GM23338 (cell line): ENCODE data around the gene APRT. TPM values are rescaled to one million over a fixed set of nuclear protein-coding genes. Genes with fewer than 3 reads are reported as not detected.

ENCODE experiments used
- ATAC-seq: fragments of 200-7000 bp; cut with Tn5 transposase; 3 replicates; pipeline ENCODE4 v1.9.1; 2020
- DNase-seq: peaks from one replicate; pipeline ENCODE4 v3.0.0-alpha.2; 2015; ENCODE audit warnings: low spot score
- H2AFZ ChIP-seq: fragments of 200-600 bp; sonication (generic); 2 replicates; pipeline ENCODE4 v1.8.0; 2016; ENCODE audit warnings: antibody characterized with exemption, mild to moderate bottlenecking, moderate library complexity
- H3F3A ChIP-seq: fragments of 200-600 bp; sonication (generic); replicated peaks from 2 replicates; pipeline ENCODE4 v1.8.0; 2017; ENCODE audit warnings: antibody characterized with exemption, mixed run types, low read depth
- H3K27ac ChIP-seq: fragments of 200-600 bp; sonication (generic); 2 replicates; pipeline ENCODE4 v1.6.1; 2016; ENCODE audit warnings: low read depth
- H3K27me3 ChIP-seq: fragments of 200-600 bp; sonication (generic); 2 replicates; pipeline ENCODE4 v1.8.0; 2016; ENCODE audit warnings: mild to moderate bottlenecking, mixed run types, moderate library complexity; ENCODE audit not compliant: insufficient read depth
- H3K36me3 ChIP-seq: fragments of 200-600 bp; sonication (generic); 2 replicates; pipeline ENCODE4 v1.8.0; 2016; ENCODE audit warnings: mild to moderate bottlenecking; ENCODE audit not compliant: insufficient read depth
- H3K4me1 ChIP-seq: fragments of 200-600 bp; sonication (generic); 2 replicates; pipeline ENCODE4 v1.8.0; 2016; ENCODE audit warnings: mild to moderate bottlenecking, moderate library complexity; ENCODE audit not compliant: insufficient read depth
- H3K4me2 ChIP-seq: fragments of 200-600 bp; sonication (generic); 2 replicates; pipeline ENCODE4 v1.7.1; 2017; ENCODE audit warnings: mixed run types
- H3K4me3 ChIP-seq: fragments of 200-600 bp; sonication (generic); 2 replicates; pipeline ENCODE4 v1.6.1; 2016; ENCODE audit warnings: mixed run types
- H3K79me2 ChIP-seq: fragments of 200-600 bp; sonication (generic); replicated peaks from 2 replicates; pipeline ENCODE4 v1.8.0; 2017; ENCODE audit warnings: mild to moderate bottlenecking; ENCODE audit not compliant: insufficient read depth
- H3K9me2 ChIP-seq: fragments of 200-600 bp; sonication (generic); 2 replicates; pipeline ENCODE4 v1.8.0; 2017; ENCODE audit not compliant: insufficient read depth
- H4K20me1 ChIP-seq: fragments of 200-600 bp; sonication (generic); replicated peaks from 2 replicates; pipeline ENCODE4 v1.8.0; 2017; ENCODE audit warnings: mild to moderate bottlenecking; ENCODE audit not compliant: insufficient read depth
- H3K27ac Mint-ChIP-seq: 2 replicates; pipeline ENCODE4 v1.8.0; 2020; ENCODE audit warnings: inconsistent platforms, mild to moderate bottlenecking, moderate library complexity, mixed read lengths
- H3K27me3 Mint-ChIP-seq: 3 replicates; pipeline ENCODE4 v1.8.0; 2022; ENCODE audit warnings: low read depth, mild to moderate bottlenecking, moderate library complexity, mixed read lengths, inconsistent platforms; ENCODE audit not compliant: insufficient read depth, poor library complexity
- H3K36me3 Mint-ChIP-seq: 3 replicates; pipeline ENCODE4 v1.8.0; 2021; ENCODE audit warnings: low read depth, mild to moderate bottlenecking, inconsistent platforms, moderate library complexity, mixed read lengths
- H3K4me1 Mint-ChIP-seq: 3 replicates; pipeline ENCODE4 v1.8.0; 2020; ENCODE audit warnings: mild to moderate bottlenecking, inconsistent platforms, mixed read lengths
- H3K4me3 Mint-ChIP-seq: 3 replicates; pipeline ENCODE4 v1.8.0; 2021; ENCODE audit warnings: moderate library complexity, mild to moderate bottlenecking, inconsistent platforms, mixed read lengths
- H3K9me3 Mint-ChIP-seq: 3 replicates; pipeline ENCODE4 v1.8.0; 2020; ENCODE audit warnings: moderate library complexity, mild to moderate bottlenecking, inconsistent platforms, mixed read lengths
- CREB1 ChIP-seq: fragments of 250-450 bp; sonication (Bioruptor Pico); IDR thresholded peaks from 2 replicates; pipeline ENCODE4 v1.5.0; 2020; ENCODE audit warnings: low read depth, mild to moderate bottlenecking, moderate library complexity
- EZH2 ChIP-seq: fragments of 200-600 bp; sonication (generic); IDR thresholded peaks from one replicate; pipeline ENCODE4 v1.8.0; 2017; ENCODE audit warnings: antibody characterized with exemption, mild to moderate bottlenecking, low read depth; ENCODE audit not compliant: unreplicated experiment
- EZH2phosphoT487 ChIP-seq: fragments of 200-600 bp; sonication (generic); IDR thresholded peaks from one replicate; pipeline ENCODE4 v1.8.1; 2018; ENCODE audit warnings: antibody characterized with exemption; ENCODE audit not compliant: unreplicated experiment
- JUNB ChIP-seq: IDR thresholded peaks from one replicate; pipeline ENCODE4 v1.6.1; 2016; ENCODE audit warnings: antibody characterized with exemption; ENCODE audit not compliant: unreplicated experiment
- NANOG ChIP-seq: IDR thresholded peaks from 2 replicates; pipeline ENCODE4 v1.6.1; 2016; ENCODE audit warnings: antibody characterized with exemption, borderline replicate concordance
- POLR2AphosphoS5 ChIP-seq: IDR thresholded peaks from 2 replicates; pipeline ENCODE4 v1.6.1; 2016; ENCODE audit warnings: antibody characterized with exemption, low read depth
- STAT1 ChIP-seq: IDR thresholded peaks from one replicate; pipeline ENCODE4 v1.6.1; 2016; ENCODE audit warnings: antibody characterized with exemption; ENCODE audit not compliant: unreplicated experiment
- ZNF114 ChIP-seq: fragments of 250-450 bp; sonication (Bioruptor Pico); IDR thresholded peaks from 2 replicates; pipeline ENCODE4 v1.5.0; 2020; ENCODE audit warnings: mild to moderate bottlenecking, moderate library complexity
- ZNF331 ChIP-seq: fragments of 250-450 bp; sonication (Bioruptor Pico); IDR thresholded peaks from 2 replicates; pipeline ENCODE4 v1.5.0; 2020; ENCODE audit warnings: low read depth, mild to moderate bottlenecking, moderate library complexity
- polyA plus RNA-seq: library from polyadenylated mRNA; unstranded; fragments of >200 nt; fragmentation: Nextera tagmentation; extraction: Ambion mirVana; gene quantifications from 2 replicates; pipeline ENCODE4 v1.2.1, GENCODE V29; 2016
- total RNA-seq: library from RNA; depleted of rRNA; stranded (reverse); fragments of >200 nt; shearing (Covaris generic); gene quantifications from 2 replicates; pipeline ENCODE4 v1.2.3, GENCODE V29; 2014
- TF ChIP-seq, protein P1 (sequence below): fragments of 250-450 bp; sonication (Bioruptor Pico); IDR thresholded peaks from 2 replicates; pipeline ENCODE4 v1.5.0; 2020; ENCODE audit warnings: mild to moderate bottlenecking, moderate library complexity
- TF ChIP-seq, protein P2 (sequence below): IDR thresholded peaks from one replicate; pipeline ENCODE4 v1.6.1; 2018; ENCODE audit warnings: antibody characterized with exemption; ENCODE audit not compliant: unreplicated experiment
- TF ChIP-seq, protein P3 (sequence below), 2 experiments: fragments of 200-600 bp in 1 of 2; sonication (generic) in 1 of 2; conservative IDR thresholded peaks; 2 replicates each; pipeline versions ENCODE4 v1.5.1 to v1.6.1; 2016 to 2017; ENCODE audit warnings: antibody characterized with exemption in 2 of 2, low read depth in 2 of 2, mild to moderate bottlenecking in 2 of 2, moderate library complexity in 1 of 2
- TF ChIP-seq, protein P4 (sequence below): IDR thresholded peaks from 2 replicates; pipeline ENCODE4 v1.6.1; 2016; ENCODE audit warnings: antibody characterized with exemption

Gene APRT
- total and polyA plus RNA-seq, 2 experiments from 2014 or later, result 250 to 522 TPM

DNA sequence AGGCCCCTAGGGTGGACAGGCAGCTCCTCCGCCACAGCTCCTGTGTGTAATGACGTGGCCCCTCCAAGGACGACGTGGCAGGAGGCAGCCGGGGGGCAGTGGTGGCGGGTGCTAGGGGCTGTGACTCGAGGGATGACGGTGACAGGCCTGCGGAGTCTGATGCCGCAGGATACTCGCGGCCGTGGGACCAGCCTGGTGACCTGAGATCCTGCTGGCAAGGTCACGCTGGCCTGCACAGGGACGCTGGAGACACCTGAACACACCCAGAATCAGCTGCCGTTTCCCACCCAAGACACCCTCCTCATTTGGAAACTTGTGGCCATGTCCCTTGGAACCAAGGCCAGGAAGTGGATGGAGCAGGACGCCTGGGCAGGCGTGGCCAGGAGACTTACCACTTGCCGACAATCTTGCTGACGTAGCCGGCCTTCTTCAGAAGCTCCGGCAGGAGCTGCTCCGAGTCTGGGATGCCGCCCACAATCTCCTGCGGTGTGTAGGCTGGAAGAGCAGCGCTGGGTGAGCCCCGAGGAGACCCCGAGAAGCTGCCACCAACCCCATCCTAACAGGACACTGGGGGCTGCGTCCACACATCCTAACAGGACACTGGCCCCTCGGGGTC, 29.0 kb upstream of the APRT start:
- Mint-ChIP-seq H3K36me3 (peaks cover 11% of the 10 kb centered on the region), H3K4me3 (no peak overlapping the region), H3K27me3 (peaks cover 14% of the 10 kb centered on the region), H3K27ac (no peak overlapping the region), H3K9me3 (no peaks in the 10 kb centered on the region), H3K4me1 (0 out of 3 replicates have a peak, but pooled peaks cover 3% of the 10 kb centered on the region)
- no peak overlapping the region for H3K4me3 ChIP-seq
- H3K36me3 ChIP-seq, result no peaks in the 10 kb centered on the region; the same call in 1 of the 2 replicates
- no peak overlapping the region for H3K27ac ChIP-seq
- no peaks in the 10 kb centered on the region for H4K20me1 ChIP-seq
- H3K9me2 ChIP-seq, result no peaks in the 10 kb centered on the region
- H3K27me3 ChIP-seq, result no peaks in the 10 kb centered on the region
- H3K4me2 ChIP-seq, result no peak overlapping the region
- no peaks in the 10 kb centered on the region for H3K4me1 ChIP-seq
- ATAC-seq (no peak), DNase-seq (no peak)
- no peaks in the 10 kb centered on the region for H3K79me2 ChIP-seq
- TF ChIP-seq, protein P1, sequence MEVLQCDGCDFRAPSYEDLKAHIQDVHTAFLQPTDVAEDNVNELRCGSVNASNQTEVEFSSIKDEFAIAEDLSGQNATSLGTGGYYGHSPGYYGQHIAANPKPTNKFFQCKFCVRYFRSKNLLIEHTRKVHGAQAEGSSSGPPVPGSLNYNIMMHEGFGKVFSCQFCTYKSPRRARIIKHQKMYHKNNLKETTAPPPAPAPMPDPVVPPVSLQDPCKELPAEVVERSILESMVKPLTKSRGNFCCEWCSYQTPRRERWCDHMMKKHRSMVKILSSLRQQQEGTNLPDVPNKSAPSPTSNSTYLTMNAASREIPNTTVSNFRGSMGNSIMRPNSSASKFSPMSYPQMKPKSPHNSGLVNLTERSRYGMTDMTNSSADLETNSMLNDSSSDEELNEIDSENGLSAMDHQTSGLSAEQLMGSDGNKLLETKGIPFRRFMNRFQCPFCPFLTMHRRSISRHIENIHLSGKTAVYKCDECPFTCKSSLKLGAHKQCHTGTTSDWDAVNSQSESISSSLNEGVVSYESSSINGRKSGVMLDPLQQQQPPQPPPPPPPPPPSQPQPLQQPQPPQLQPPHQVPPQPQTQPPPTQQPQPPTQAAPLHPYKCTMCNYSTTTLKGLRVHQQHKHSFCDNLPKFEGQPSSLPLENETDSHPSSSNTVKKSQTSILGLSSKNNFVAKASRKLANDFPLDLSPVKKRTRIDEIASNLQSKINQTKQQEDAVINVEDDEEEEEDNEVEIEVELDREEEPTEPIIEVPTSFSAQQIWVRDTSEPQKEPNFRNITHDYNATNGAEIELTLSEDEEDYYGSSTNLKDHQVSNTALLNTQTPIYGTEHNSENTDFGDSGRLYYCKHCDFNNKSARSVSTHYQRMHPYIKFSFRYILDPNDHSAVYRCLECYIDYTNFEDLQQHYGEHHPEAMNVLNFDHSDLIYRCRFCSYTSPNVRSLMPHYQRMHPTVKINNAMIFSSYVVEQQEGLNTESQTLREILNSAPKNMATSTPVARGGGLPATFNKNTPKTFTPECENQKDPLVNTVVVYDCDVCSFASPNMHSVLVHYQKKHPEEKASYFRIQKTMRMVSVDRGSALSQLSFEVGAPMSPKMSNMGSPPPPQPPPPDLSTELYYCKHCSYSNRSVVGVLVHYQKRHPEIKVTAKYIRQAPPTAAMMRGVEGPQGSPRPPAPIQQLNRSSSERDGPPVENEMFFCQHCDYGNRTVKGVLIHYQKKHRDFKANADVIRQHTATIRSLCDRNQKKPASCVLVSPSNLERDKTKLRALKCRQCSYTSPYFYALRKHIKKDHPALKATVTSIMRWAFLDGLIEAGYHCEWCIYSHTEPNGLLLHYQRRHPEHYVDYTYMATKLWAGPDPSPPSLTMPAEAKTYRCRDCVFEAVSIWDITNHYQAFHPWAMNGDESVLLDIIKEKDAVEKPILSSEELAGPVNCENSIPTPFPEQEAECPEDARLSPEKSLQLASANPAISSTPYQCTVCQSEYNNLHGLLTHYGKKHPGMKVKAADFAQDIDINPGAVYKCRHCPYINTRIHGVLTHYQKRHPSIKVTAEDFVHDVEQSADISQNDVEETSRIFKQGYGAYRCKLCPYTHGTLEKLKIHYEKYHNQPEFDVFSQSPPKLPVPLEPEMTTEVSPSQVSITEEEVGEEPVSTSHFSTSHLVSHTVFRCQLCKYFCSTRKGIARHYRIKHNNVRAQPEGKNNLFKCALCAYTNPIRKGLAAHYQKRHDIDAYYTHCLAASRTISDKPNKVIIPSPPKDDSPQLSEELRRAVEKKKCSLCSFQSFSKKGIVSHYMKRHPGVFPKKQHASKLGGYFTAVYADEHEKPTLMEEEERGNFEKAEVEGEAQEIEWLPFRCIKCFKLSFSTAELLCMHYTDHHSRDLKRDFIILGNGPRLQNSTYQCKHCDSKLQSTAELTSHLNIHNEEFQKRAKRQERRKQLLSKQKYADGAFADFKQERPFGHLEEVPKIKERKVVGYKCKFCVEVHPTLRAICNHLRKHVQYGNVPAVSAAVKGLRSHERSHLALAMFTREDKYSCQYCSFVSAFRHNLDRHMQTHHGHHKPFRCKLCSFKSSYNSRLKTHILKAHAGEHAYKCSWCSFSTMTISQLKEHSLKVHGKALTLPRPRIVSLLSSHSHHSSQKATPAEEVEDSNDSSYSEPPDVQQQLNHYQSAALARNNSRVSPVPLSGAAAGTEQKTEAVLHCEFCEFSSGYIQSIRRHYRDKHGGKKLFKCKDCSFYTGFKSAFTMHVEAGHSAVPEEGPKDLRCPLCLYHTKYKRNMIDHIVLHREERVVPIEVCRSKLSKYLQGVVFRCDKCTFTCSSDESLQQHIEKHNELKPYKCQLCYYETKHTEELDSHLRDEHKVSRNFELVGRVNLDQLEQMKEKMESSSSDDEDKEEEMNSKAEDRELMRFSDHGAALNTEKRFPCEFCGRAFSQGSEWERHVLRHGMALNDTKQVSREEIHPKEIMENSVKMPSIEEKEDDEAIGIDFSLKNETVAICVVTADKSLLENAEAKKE (CRISPR knock-in tag), result no peak
- TF ChIP-seq STAT1 (no peak), ZNF114 (CRISPR knock-in tag) (no peak), JUNB (no peak), CREB1 (no peak), POLR2AphosphoS5 (no peak), ZNF331 (CRISPR knock-in tag) (no peak), EZH2phosphoT487 (no peak), EZH2 (no peak), NANOG (no peak)
- TF ChIP-seq, protein P2, sequence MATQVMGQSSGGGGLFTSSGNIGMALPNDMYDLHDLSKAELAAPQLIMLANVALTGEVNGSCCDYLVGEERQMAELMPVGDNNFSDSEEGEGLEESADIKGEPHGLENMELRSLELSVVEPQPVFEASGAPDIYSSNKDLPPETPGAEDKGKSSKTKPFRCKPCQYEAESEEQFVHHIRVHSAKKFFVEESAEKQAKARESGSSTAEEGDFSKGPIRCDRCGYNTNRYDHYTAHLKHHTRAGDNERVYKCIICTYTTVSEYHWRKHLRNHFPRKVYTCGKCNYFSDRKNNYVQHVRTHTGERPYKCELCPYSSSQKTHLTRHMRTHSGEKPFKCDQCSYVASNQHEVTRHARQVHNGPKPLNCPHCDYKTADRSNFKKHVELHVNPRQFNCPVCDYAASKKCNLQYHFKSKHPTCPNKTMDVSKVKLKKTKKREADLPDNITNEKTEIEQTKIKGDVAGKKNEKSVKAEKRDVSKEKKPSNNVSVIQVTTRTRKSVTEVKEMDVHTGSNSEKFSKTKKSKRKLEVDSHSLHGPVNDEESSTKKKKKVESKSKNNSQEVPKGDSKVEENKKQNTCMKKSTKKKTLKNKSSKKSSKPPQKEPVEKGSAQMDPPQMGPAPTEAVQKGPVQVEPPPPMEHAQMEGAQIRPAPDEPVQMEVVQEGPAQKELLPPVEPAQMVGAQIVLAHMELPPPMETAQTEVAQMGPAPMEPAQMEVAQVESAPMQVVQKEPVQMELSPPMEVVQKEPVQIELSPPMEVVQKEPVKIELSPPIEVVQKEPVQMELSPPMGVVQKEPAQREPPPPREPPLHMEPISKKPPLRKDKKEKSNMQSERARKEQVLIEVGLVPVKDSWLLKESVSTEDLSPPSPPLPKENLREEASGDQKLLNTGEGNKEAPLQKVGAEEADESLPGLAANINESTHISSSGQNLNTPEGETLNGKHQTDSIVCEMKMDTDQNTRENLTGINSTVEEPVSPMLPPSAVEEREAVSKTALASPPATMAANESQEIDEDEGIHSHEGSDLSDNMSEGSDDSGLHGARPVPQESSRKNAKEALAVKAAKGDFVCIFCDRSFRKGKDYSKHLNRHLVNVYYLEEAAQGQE, result no peak
- TF ChIP-seq, protein P3, sequence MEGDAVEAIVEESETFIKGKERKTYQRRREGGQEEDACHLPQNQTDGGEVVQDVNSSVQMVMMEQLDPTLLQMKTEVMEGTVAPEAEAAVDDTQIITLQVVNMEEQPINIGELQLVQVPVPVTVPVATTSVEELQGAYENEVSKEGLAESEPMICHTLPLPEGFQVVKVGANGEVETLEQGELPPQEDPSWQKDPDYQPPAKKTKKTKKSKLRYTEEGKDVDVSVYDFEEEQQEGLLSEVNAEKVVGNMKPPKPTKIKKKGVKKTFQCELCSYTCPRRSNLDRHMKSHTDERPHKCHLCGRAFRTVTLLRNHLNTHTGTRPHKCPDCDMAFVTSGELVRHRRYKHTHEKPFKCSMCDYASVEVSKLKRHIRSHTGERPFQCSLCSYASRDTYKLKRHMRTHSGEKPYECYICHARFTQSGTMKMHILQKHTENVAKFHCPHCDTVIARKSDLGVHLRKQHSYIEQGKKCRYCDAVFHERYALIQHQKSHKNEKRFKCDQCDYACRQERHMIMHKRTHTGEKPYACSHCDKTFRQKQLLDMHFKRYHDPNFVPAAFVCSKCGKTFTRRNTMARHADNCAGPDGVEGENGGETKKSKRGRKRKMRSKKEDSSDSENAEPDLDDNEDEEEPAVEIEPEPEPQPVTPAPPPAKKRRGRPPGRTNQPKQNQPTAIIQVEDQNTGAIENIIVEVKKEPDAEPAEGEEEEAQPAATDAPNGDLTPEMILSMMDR (conservative IDR thresholded peaks at IDR 0.05; ENCODE audit: low read depth in 2 of 2), result no peak
- TF ChIP-seq, protein P4, sequence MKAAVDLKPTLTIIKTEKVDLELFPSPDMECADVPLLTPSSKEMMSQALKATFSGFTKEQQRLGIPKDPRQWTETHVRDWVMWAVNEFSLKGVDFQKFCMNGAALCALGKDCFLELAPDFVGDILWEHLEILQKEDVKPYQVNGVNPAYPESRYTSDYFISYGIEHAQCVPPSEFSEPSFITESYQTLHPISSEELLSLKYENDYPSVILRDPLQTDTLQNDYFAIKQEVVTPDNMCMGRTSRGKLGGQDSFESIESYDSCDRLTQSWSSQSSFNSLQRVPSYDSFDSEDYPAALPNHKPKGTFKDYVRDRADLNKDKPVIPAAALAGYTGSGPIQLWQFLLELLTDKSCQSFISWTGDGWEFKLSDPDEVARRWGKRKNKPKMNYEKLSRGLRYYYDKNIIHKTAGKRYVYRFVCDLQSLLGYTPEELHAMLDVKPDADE, result no peak
- H2AFZ ChIP-seq, result no peak overlapping the region
- H3F3A ChIP-seq, result no peaks in the 10 kb centered on the region
